ENCODE results near the gene BAG1. TPM values are rescaled to one million over a fixed set of nuclear protein-coding genes. Genes with fewer than 3 reads are reported as not detected.

Gene BAG1
- total RNA-seq, 1 experiment from 2014 or later, result 52.7 TPM

DNA sequence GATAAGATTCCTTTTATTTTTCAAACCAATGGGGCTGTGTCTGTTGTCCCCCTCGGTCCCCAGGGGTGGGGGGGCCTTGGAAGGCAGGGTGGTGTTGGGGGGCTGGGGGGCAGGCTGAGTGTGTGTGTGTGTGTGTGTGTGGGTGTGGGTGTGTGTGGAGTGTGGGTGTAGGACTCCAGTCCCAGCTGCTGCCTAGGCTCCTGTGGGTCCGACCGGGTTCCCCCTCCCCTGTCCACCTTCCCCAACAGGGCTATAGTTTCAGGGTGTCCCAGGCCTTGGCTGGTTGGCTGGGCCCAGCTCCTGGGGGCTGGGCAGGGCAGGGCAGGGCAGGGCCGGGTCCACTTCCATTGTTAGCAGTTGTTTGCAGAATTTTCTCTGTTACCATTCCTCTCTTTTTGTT, 23.7 kb upstream of the BAG1 start:
- peaks cover 4% of the 10 kb centered on the region for H3K4me1 ChIP-seq (ENCODE audit: insufficient read depth, low read length, poor library complexity, severe bottlenecking)
- ChIA-PET POLR2A (ENCODE audit: low non-redundant PET) (no interaction called here), CTCF (interaction anchor here (0.5 kb wide), 1 partner anchor 165 kb away, joined by 3 read pairs; no protein-coding TSS in a partner anchor)
- H3K9me3 ChIP-seq (ENCODE audit: low read depth, low read length, poor library complexity, severe bottlenecking), result no peaks in the 10 kb centered on the region
- BruUV-seq (replicated peaks), result no TSS peak
- H3K4me3 ChIP-seq (ENCODE audit: low read depth, low read length, poor library complexity, severe bottlenecking), result no peak overlapping the region
- no peak overlapping the region for H3K27ac ChIP-seq (ENCODE audit: low read depth, low read length, poor library complexity, severe bottlenecking)
- intact Hi-C loops (cut with micrococcal nuclease; ENCODE audit: unreplicated experiment), result loop anchor here (5.0 kb wide), 1 partner anchor 179 kb away; no protein-coding TSS in a partner anchor
- no peaks in the 10 kb centered on the region for H3K27me3 ChIP-seq (replicated peaks; ENCODE audit: insufficient read depth, low read depth, low read length, poor library complexity)
- H3K36me3 ChIP-seq (ENCODE audit: insufficient read depth, low read length, poor library complexity, severe bottlenecking), result no peaks in the 10 kb centered on the region
- TF ChIP-seq CTCF (conservative IDR thresholded peaks at IDR 0.05; ENCODE audit: low read depth, low read length) (no peak), EZH2 (IDR thresholded peaks at IDR 0.05; ENCODE audit: borderline replicate concordance, low read depth, low read length, poor library complexity, severe bottlenecking) (no peak)
- DNase-seq (ENCODE audit: low spot score), result no peak

- DNase-seq (ENCODE audit: low spot score), result peak; percentile 82
- intact Hi-C loops (cut with micrococcal nuclease; ENCODE audit: unreplicated experiment), result loop anchor here (2.0 to 5.0 kb wide), 2 partner anchors 22 to 180 kb away; partner anchors contain the start of genes BAG1 and CHMP5
- H3K27ac ChIP-seq (ENCODE audit: low read depth, low read length, poor library complexity, severe bottlenecking), result no peak overlapping the region
- H3K4me3 ChIP-seq (ENCODE audit: low read depth, low read length, poor library complexity, severe bottlenecking), result no peak overlapping the region
- BruUV-seq (replicated peaks), result no TSS peak
- TF ChIP-seq CTCF (conservative IDR thresholded peaks at IDR 0.05; ENCODE audit: low read depth, low read length) (peak; percentile 80), EZH2 (IDR thresholded peaks at IDR 0.05; ENCODE audit: borderline replicate concordance, low read depth, low read length, poor library complexity, severe bottlenecking) (no peak)
- H3K4me1 ChIP-seq (ENCODE audit: insufficient read depth, low read length, poor library complexity, severe bottlenecking), result peaks cover 4% of the 10 kb centered on the region
- CTCF ChIA-PET, result interaction anchor here (0.7 to 1.2 kb wide), 4 partner anchors 129 to 244 kb away, joined by 3 read pairs; no protein-coding TSS in a partner anchor
- H3K36me3 ChIP-seq (ENCODE audit: insufficient read depth, low read length, poor library complexity, severe bottlenecking), result no peaks in the 10 kb centered on the region
- POLR2A ChIA-PET (ENCODE audit: low non-redundant PET), result no interaction called here
- no peaks in the 10 kb centered on the region for H3K27me3 ChIP-seq (replicated peaks; ENCODE audit: insufficient read depth, low read depth, low read length, poor library complexity)
- no peaks in the 10 kb centered on the region for H3K9me3 ChIP-seq (ENCODE audit: low read depth, low read length, poor library complexity, severe bottlenecking)
Measured at GRCh38 chr9:33287087-33287490, 22.6 kb upstream of the BAG1 start.

GRCh38 chr9:33285502-33285901, 21.0 kb upstream of the BAG1 start:
- POLR2A ChIA-PET (ENCODE audit: low non-redundant PET), result no interaction called here

More at GRCh38 chr9:33285502-33285901, 21.0 kb upstream of the BAG1 start:
- CTCF ChIA-PET, result no interaction called here
- Histone ChIP-seq H3K27ac (ENCODE audit: low read depth, low read length, poor library complexity, severe bottlenecking) (no peak overlapping the region), H3K4me3 (ENCODE audit: low read depth, low read length, poor library complexity, severe bottlenecking) (no peak overlapping the region), H3K9me3 (ENCODE audit: low read depth, low read length, poor library complexity, severe bottlenecking) (no peaks in the 10 kb centered on the region), H3K36me3 (ENCODE audit: insufficient read depth, low read length, poor library complexity, severe bottlenecking) (peaks cover 13% of the 10 kb centered on the region), H3K4me1 (ENCODE audit: insufficient read depth, low read length, poor library complexity, severe bottlenecking) (no peaks in the 10 kb centered on the region), H3K27me3 (replicated peaks; ENCODE audit: insufficient read depth, low read depth, low read length, poor library complexity) (no peaks in the 10 kb centered on the region)
- DNase-seq (ENCODE audit: low spot score), result no peak
- intact Hi-C loops (cut with micrococcal nuclease; ENCODE audit: unreplicated experiment), result loop anchor here (5.0 kb wide), 1 partner anchor 182 kb away; no protein-coding TSS in a partner anchor
- TF ChIP-seq EZH2 (IDR thresholded peaks at IDR 0.05; ENCODE audit: borderline replicate concordance, low read depth, low read length, poor library complexity, severe bottlenecking) (no peak), CTCF (conservative IDR thresholded peaks at IDR 0.05; ENCODE audit: low read depth, low read length) (no peak)
- BruUV-seq (replicated peaks), result no TSS peak
